Stimulated activated CD8-positive, alpha-beta memory T cell treated with anti-CD3 and anti-CD28 coated beads, Interleukin-7, amount 100 ng/mL, for 24 hours (primary cell): ENCODE measurements around the gene FBXO31.

Experiments
- DNase-seq: peaks from one replicate; pipeline ENCODE4 v3.0.0-alpha.2; 2020; ENCODE audit warnings: low read depth

Gene FBXO31

GRCh38 chr16:87309620-87310525, 73.7 kb downstream of the FBXO31 start:
- DNase-seq = no peak

GRCh38 chr16:87308826-87309225, 74.8 kb downstream of the FBXO31 start:
- no peak for DNase-seq

GRCh38 chr16:87306516-87306915, 77.1 kb downstream of the FBXO31 start:
- DNase-seq = no peak

GRCh38 chr16:87305505-87306391, 77.8 kb downstream of the FBXO31 start:
- no peak for DNase-seq

- no peak for DNase-seq
Measured at GRCh38 chr16:87304951-87305350, 78.6 kb downstream of the FBXO31 start.

- no peak for DNase-seq
Measured at GRCh38 chr16:87303962-87304521, 79.5 kb downstream of the FBXO31 start.

- no peak for DNase-seq
Measured at GRCh38 chr16:87303431-87303930, 80.1 kb downstream of the FBXO31 start.

- DNase-seq = no peak
Measured at GRCh38 chr16:87298857-87299465, 84.6 kb downstream of the FBXO31 start.

GRCh38 chr16:87297918-87298631, 85.5 kb downstream of the FBXO31 start:
- DNase-seq = no peak

- no peak for DNase-seq
Measured at GRCh38 chr16:87297407-87297806, 86.2 kb downstream of the FBXO31 start.

GRCh38 chr16:87295661-87296531, 87.7 kb downstream of the FBXO31 start:
- no peak for DNase-seq

- DNase-seq = no peak
Measured at GRCh38 chr16:87295259-87295658, 88.3 kb downstream of the FBXO31 start.

GRCh38 chr16:87293990-87294389, 89.6 kb downstream of the FBXO31 start:
- no peak for DNase-seq

GRCh38 chr16:87291944-87292343, 91.6 kb downstream of the FBXO31 start:
- no peak for DNase-seq

GRCh38 chr16:87288753-87289362, 94.7 kb downstream of the FBXO31 start:
- no peak for DNase-seq

- no peak for DNase-seq
Measured at GRCh38 chr16:87286839-87287626, 96.5 kb downstream of the FBXO31 start.

GRCh38 chr16:87284183-87284582, 99.4 kb downstream of the FBXO31 start:
- no peak for DNase-seq

- no peak for DNase-seq
Measured at GRCh38 chr16:87279094-87279658, 104.4 kb downstream of the FBXO31 start.
